Progenitor cell of endocrine pancreas (in vitro differentiated cells): ENCODE results near the gene ACAD11. TPM values are rescaled to one million over a fixed set of nuclear protein-coding genes. Genes with fewer than 3 reads are reported as not detected.
A peak's percentile ranks its signal among the peaks of the same experiment; 100 is the strongest.

Experiments used
- DNase-seq: peaks from one replicate; pipeline ENCODE4 v3.0.0; 2021; ENCODE audit warnings: low spot score; ENCODE audit not compliant: unreplicated experiment
- H3K27ac Mint-ChIP-seq: 2 replicates; pipeline ENCODE4 v1.8.0; 2021; ENCODE audit warnings: mild to moderate bottlenecking, moderate library complexity, mixed read lengths
- H3K27me3 Mint-ChIP-seq: 2 replicates; pipeline ENCODE4 v1.8.0; 2021; ENCODE audit warnings: mixed read lengths
- H3K36me3 Mint-ChIP-seq: 2 replicates; pipeline ENCODE4 v1.8.0; 2022; ENCODE audit warnings: mixed read lengths; ENCODE audit not compliant: insufficient read depth
- H3K4me1 Mint-ChIP-seq: 2 replicates; pipeline ENCODE4 v1.8.0; 2021; ENCODE audit warnings: low read depth, mixed read lengths
- H3K4me3 Mint-ChIP-seq: 2 replicates; pipeline ENCODE4 v1.8.0; 2021; ENCODE audit warnings: low read depth, mild to moderate bottlenecking, moderate library complexity, mixed read lengths
- H3K9me3 Mint-ChIP-seq: 2 replicates; pipeline ENCODE4 v1.8.0; 2021; ENCODE audit warnings: low read depth, mixed read lengths
- CTCF ChIP-seq: fragments of 200-600 bp; sonication (generic); IDR thresholded peaks from one replicate; pipeline ENCODE4 v1.5.0; 2021; ENCODE audit warnings: antibody characterized with exemption, mild to moderate bottlenecking; ENCODE audit not compliant: unreplicated experiment
- long read RNA-seq: library from polyadenylated mRNA; unstranded; transcript quantifications from one replicate; pipeline ENCODE4 v2.0.0, GENCODE V29; 2020
- total RNA-seq: library from RNA; stranded (reverse); gene quantifications from 2 replicates; pipeline ENCODE4 v1.2.1, GENCODE V29; 2021

Gene ACAD11, protein sequence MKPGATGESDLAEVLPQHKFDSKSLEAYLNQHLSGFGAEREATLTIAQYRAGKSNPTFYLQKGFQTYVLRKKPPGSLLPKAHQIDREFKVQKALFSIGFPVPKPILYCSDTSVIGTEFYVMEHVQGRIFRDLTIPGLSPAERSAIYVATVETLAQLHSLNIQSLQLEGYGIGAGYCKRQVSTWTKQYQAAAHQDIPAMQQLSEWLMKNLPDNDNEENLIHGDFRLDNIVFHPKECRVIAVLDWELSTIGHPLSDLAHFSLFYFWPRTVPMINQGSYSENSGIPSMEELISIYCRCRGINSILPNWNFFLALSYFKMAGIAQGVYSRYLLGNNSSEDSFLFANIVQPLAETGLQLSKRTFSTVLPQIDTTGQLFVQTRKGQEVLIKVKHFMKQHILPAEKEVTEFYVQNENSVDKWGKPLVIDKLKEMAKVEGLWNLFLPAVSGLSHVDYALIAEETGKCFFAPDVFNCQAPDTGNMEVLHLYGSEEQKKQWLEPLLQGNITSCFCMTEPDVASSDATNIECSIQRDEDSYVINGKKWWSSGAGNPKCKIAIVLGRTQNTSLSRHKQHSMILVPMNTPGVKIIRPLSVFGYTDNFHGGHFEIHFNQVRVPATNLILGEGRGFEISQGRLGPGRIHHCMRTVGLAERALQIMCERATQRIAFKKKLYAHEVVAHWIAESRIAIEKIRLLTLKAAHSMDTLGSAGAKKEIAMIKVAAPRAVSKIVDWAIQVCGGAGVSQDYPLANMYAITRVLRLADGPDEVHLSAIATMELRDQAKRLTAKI
- 14.2 and 14.8 TPM in 2 replicates for total RNA-seq
- long read RNA-seq, full-length matches to known transcripts: 54 of 78 reads
- long read RNA-seq, partial matches to known transcripts: 5 of 78 reads
- long read RNA-seq, other reads (novel, unspliced or antisense): 19 of 78 reads

DNA sequence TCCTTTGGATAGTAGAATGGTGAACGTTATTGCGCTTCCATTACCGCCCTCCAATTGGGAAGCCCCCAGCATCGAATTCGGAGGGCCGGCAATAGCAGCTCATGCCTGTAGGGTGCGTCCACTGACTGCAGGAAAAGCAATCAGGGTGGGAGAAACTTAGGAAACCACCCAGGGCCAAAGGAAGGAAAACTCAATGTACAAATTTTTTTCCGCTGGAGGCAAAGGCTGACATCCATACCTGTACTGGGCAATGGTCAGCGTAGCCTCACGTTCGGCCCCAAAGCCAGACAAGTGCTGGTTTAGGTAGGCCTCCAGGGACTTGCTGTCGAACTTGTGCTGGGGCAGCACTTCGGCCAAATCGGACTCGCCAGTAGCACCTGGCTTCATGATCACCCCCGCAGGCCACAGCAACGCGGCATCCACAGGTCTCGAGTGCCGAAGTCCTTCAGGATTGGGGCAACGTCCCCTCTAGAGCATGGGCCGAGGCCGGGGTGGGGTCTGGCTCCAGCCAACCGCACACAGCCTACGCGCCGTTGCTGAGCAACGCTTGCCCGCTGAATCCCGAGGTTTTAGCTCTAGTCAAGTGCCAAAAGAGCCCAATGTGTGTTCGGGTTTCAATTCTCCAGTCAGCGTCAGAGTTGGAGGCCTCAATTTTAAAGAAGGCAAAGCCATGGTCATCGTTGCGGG is at the start of gene ACAD11:
Gene ACAD11, minus strand, starts transcription at position 445 of the 687 bp plus-strand sequence. Its CDS starts 58 bp downstream, at position 387.
- H3K9me3 Mint-ChIP-seq: no peaks in the 10 kb centered on the region
- H3K4me3 Mint-ChIP-seq: peak within 1 kb of the TSS; percentile 94
- DNase-seq: peak; percentile 26
- H3K4me1 Mint-ChIP-seq: peaks cover 22% of the 10 kb centered on the region
- peak; percentile 64 for TF ChIP-seq CTCF
- H3K27ac Mint-ChIP-seq: peak within 1 kb of the TSS; percentile 97
- H3K36me3 Mint-ChIP-seq: no peaks in the 10 kb centered on the region
- H3K27me3 Mint-ChIP-seq: no peaks in the 10 kb centered on the region

DNA sequence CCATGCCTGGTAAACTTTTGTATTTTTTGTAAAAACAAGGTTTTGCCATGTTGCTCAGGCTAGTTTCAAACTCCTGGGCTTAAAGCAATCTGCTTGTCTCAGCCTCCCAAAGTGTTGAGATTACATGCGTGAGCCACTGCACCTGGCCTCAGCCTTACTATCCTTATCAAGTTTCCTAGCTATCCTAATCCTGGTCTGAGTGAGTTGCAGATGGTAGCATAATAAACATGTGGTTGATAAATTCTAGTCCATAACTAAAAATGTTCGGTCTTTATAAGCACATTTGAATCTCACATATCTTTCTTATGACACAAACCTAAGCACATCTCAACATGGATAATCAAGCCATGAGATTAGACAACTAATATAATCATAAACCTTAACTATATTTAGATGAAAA is 44.1 kb upstream of the ACAD11 start:
- Mint-ChIP-seq H3K9me3 (no peaks in the 10 kb centered on the region), H3K27ac (no peak overlapping the region), H3K4me1 (no peaks in the 10 kb centered on the region), H3K4me3 (no peak overlapping the region), H3K36me3 (peaks cover 28% of the 10 kb centered on the region), H3K27me3 (no peaks in the 10 kb centered on the region)
- no peak for DNase-seq
- TF ChIP-seq CTCF: no peak

DNA sequence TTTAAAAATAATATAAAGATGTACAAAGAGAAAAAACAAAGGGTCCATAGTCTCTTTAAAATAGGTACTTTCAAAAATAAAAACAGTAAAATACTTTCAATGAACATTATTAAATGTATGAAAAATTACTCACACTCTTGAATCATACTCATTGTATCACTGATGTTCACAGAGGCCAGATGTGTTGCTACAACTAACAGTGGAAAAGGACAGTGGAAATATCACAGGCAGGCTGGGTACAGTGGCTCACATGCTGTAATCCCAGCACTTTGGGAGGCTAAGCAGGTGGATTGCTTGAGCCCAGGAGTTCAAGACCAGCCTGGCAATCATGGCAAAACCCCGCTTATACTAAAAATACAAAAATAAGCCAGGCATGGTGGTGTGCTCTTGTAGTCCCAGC is 35.8 kb upstream of the ACAD11 start:
- Mint-ChIP-seq H3K4me3 (no peak overlapping the region), H3K27me3 (no peaks in the 10 kb centered on the region), H3K27ac (no peak overlapping the region), H3K36me3 (peaks cover 16% of the 10 kb centered on the region), H3K9me3 (no peaks in the 10 kb centered on the region), H3K4me1 (no peaks in the 10 kb centered on the region)
- no peak for TF ChIP-seq CTCF
- no peak for DNase-seq

GRCh38 chr3:132694991-132695390 is 35.4 kb upstream of the ACAD11 start:
- TF ChIP-seq CTCF: no peak
- H3K27ac Mint-ChIP-seq: no peak overlapping the region
- no peaks in the 10 kb centered on the region for H3K9me3 Mint-ChIP-seq
- no peaks in the 10 kb centered on the region for H3K27me3 Mint-ChIP-seq
- H3K4me1 Mint-ChIP-seq: no peaks in the 10 kb centered on the region
- no peak for DNase-seq
- H3K36me3 Mint-ChIP-seq: peaks cover 16% of the 10 kb centered on the region
- H3K4me3 Mint-ChIP-seq: no peak overlapping the region

DNA sequence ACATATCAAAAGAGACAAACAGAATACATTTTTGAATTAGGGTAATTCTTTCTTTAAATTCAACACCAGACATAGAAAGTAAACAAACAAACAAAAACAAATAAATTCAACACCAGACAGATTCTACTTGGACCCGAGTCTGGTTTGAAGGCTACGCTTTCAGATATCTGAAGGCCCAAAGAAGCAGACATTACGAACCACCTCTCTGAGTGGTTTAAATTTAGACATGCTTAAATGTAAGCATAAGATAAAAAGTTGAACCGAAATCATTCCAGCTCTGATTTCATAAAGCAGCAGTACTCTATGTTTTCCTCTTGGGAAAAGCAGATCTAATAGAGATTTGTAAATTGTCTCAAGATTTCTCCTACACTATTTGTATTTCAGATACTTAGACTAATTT is 30.4 kb upstream of the ACAD11 start:
- Mint-ChIP-seq H3K4me1 (no peaks in the 10 kb centered on the region), H3K9me3 (no peaks in the 10 kb centered on the region), H3K27me3 (no peaks in the 10 kb centered on the region), H3K36me3 (peaks cover 17% of the 10 kb centered on the region), H3K27ac (no peak overlapping the region), H3K4me3 (no peak overlapping the region)
- TF ChIP-seq CTCF: no peak
- no peak for DNase-seq
